ENCODE data around the gene CLCN6.

CLCN6 gene

DNA sequence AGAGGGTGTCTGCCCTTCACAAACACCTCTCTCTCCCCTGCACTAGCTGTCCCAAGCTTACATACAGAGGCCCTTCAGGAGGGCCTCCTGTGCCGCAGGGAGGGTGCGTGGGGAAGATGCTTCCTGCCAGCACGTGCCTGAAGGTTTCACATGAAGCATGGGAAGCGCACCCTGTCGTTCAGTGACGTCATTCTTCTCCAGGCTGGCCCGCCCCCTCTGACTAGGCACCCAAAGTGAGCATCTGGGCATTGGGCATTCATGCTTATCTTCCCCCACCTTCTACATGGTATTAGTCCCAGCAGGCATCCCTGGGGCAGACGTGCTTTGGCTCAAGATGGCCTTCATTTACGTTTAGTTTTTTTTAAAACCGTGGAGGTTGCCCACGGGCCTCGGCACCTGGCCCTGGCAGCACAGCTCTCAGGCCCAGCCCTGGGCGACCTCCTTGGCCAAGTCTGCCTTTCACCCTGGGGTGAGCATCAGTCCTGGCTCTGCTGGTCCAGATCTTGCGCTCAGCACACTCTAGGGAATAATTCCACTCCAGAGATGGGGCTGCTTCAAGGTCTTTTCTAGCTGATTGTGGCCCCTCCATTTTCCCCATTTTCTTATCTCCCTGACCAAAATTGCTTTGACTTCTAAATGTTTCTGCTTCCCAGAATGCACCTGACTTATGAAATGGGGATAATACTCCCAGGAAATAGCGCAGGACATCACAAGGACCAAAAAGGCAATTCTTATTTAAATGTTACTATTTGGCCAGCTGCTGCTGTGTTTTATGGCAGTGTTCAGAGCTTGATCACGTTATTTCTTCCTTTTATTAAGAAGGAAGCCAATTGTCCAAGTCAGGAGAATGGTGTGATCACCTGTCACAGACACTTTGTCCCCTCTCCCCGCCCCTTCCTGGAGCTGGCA, 35.5 kb downstream of the CLCN6 start:
- H2AFZ ChIP-seq (ENCODE audit: low read depth): no peak overlapping the region
- no peak overlapping the region for H3K4me3 ChIP-seq (IDR thresholded peaks at IDR 0.05; ENCODE audit: insufficient read depth, low read depth, low read length)
- H4K20me1 ChIP-seq (ENCODE audit: insufficient read depth): no peaks in the 10 kb centered on the region
- H3K36me3 ChIP-seq (ENCODE audit: insufficient read depth): no peaks in the 10 kb centered on the region
- H3K27ac ChIP-seq: no peak overlapping the region
- H3K27me3 ChIP-seq (ENCODE audit: insufficient read depth, low read depth): no peaks in the 10 kb centered on the region
- peaks cover 6% of the 10 kb centered on the region for H3K4me1 ChIP-seq (ENCODE audit: low read depth, poor library complexity, severe bottlenecking)
- H3K4me2 ChIP-seq: no peak overlapping the region
- no peaks in the 10 kb centered on the region for H3K79me2 ChIP-seq (ENCODE audit: insufficient read depth, low read depth)
- H3K9ac ChIP-seq: no peak overlapping the region
- TF ChIP-seq, protein P1, sequence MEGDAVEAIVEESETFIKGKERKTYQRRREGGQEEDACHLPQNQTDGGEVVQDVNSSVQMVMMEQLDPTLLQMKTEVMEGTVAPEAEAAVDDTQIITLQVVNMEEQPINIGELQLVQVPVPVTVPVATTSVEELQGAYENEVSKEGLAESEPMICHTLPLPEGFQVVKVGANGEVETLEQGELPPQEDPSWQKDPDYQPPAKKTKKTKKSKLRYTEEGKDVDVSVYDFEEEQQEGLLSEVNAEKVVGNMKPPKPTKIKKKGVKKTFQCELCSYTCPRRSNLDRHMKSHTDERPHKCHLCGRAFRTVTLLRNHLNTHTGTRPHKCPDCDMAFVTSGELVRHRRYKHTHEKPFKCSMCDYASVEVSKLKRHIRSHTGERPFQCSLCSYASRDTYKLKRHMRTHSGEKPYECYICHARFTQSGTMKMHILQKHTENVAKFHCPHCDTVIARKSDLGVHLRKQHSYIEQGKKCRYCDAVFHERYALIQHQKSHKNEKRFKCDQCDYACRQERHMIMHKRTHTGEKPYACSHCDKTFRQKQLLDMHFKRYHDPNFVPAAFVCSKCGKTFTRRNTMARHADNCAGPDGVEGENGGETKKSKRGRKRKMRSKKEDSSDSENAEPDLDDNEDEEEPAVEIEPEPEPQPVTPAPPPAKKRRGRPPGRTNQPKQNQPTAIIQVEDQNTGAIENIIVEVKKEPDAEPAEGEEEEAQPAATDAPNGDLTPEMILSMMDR (conservative IDR thresholded peaks at IDR 0.05; ENCODE audit: low read depth, low read length): no peak

DNA sequence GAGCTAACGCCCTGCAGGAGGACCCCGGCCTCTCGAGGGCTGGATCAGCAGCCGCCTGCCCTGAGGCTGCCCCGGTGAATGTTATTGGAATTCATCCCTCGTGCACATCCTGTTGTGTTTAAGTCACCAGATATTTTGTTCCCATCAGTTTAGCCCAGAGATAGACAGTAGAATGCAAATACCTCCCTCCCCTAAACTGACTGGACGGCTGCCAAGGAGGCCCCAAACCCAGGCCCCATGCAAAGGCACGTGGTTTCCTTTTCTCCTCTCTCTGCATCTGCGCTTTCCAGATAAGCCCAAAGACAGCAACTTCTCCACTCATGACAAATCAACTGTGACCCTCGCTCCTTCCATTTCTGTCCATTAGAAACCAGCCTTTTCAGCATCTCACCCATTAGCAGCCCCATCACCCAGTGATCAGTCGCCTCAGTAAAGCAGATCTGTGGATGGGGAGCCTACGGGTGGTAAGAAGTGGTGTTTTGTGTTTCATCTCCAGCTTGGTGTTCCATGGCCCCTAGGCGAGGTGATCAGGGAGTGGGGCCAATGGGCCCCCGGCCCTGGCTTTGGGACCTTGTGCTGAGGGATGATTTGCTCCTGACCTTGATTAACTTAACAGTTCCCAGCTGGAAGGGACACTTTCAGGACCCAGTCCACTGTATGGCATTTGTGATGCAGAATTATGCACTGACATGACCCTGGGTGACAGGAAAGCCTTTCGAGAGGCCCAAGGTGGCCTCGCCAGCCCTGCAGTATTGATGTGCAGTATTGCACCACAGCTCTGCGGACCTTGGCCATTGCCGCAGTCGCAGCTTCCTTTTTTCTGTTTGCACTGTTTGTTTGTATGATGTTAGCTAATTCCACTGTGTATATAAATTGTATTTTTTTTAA, 36.4 kb downstream of the CLCN6 start:
- Histone ChIP-seq H3K9ac (no peak overlapping the region), H3K4me1 (ENCODE audit: low read depth, poor library complexity, severe bottlenecking) (peaks cover 6% of the 10 kb centered on the region), H3K4me3 (IDR thresholded peaks at IDR 0.05; ENCODE audit: insufficient read depth, low read depth, low read length) (no peak overlapping the region), H3K36me3 (ENCODE audit: insufficient read depth) (no peaks in the 10 kb centered on the region), H3K27me3 (ENCODE audit: insufficient read depth, low read depth) (no peaks in the 10 kb centered on the region; the same call in 1 of the 2 replicates), H3K27ac (no peak overlapping the region), H3K4me2 (no peak overlapping the region), H2AFZ (ENCODE audit: low read depth) (no peak overlapping the region), H4K20me1 (ENCODE audit: insufficient read depth) (no peaks in the 10 kb centered on the region), H3K79me2 (ENCODE audit: insufficient read depth, low read depth) (no peaks in the 10 kb centered on the region)
- TF ChIP-seq, protein P1 (conservative IDR thresholded peaks at IDR 0.05; ENCODE audit: low read depth, low read length): no peak

DNA sequence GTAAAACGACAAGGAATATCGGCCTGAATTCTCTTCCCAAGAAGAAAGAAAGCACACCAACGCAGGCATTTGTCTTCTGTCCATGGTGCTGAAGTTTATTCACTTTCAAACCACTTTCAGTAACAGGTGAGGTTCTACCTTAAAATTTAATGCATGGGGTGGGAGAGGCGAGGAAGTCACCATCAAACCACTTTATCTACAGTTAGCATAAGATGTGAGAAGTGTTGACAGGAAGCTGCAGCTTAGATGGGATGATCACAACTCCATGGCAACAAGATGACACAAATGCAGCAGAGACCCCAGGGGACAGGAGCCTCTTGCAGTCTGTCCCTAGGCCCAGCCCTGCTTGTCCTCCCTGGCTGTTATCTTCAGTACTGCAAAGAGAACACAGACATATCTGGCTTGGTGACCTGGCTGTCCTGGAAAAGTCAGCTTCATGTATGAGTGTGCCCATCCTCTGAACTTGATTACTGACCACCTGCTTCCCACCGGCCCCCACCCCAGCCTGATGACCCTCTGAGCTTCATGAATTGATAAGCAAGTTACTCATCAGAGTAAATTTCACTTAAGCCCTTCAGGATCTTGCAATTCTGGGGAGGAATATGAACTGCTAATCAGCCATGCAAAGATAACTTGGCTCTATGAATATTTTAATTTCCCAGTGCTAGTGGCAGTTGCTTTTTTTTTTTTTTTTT, 39.8 kb downstream of the CLCN6 start:
- peaks cover 31% of the 10 kb centered on the region for H3K27me3 ChIP-seq (ENCODE audit: insufficient read depth, low read depth)
- no peak overlapping the region for H3K27ac ChIP-seq

More for the DNA sequence above, 39.8 kb downstream of the CLCN6 start:
- no peaks in the 10 kb centered on the region for H3K36me3 ChIP-seq (ENCODE audit: insufficient read depth)
- TF ChIP-seq, protein P1 (conservative IDR thresholded peaks at IDR 0.05; ENCODE audit: low read depth, low read length): no peak
- no peak overlapping the region for H3K9ac ChIP-seq
- H2AFZ ChIP-seq (ENCODE audit: low read depth): no peak overlapping the region
- H3K79me2 ChIP-seq (ENCODE audit: insufficient read depth, low read depth): no peaks in the 10 kb centered on the region
- no peak overlapping the region for H3K4me2 ChIP-seq
- no peak overlapping the region for H3K4me3 ChIP-seq (IDR thresholded peaks at IDR 0.05; ENCODE audit: insufficient read depth, low read depth, low read length)
- H4K20me1 ChIP-seq (ENCODE audit: insufficient read depth): no peaks in the 10 kb centered on the region
- H3K4me1 ChIP-seq (ENCODE audit: low read depth, poor library complexity, severe bottlenecking): peaks cover 6% of the 10 kb centered on the region

All from KMS-11 (cell line).